ENCODE data around the gene PHLDA3.
"Not testable (repeated sequence)": the region's sequence is repeated elsewhere in the genome, so short reads cannot be mapped to it uniquely, and the experiment has no call there.

The PHLDA3 gene

GRCh38 chr1:201495551-201496295 is 26.7 kb upstream of the PHLDA3 start:
- Histone ChIP-seq H3K4me2 (ENCODE audit: low read depth, low read length, poor library complexity, severe bottlenecking) (no peak overlapping the region), H3K9ac (ENCODE audit: low read length) (no peak overlapping the region), H3K36me3 (ENCODE audit: low read length) (no peaks in the 10 kb centered on the region), H4K20me1 (ENCODE audit: low read depth, low read length) (no peaks in the 10 kb centered on the region), H3F3A (ENCODE audit: insufficient read depth) (no peaks in the 10 kb centered on the region), H2AFZ (ENCODE audit: low read depth, low read length, severe bottlenecking) (no peak overlapping the region), H3K27ac (ENCODE audit: low read depth, low read length) (no peak overlapping the region), H3K9me3 (ENCODE audit: insufficient read depth, low read length) (no peaks in the 10 kb centered on the region), H3K79me2 (ENCODE audit: insufficient read depth, low read length) (no peaks in the 10 kb centered on the region), H3K27me3 (ENCODE audit: low read length) (no peaks in the 10 kb centered on the region), H3K4me3 (ENCODE audit: insufficient read depth, low read length, poor library complexity, severe bottlenecking) (no peak overlapping the region), H3K9me2 (replicated peaks; ENCODE audit: insufficient read depth, low read length) (no peaks in the 10 kb centered on the region)
- TF ChIP-seq EZH2phosphoT487 (conservative IDR thresholded peaks at IDR 0.05; ENCODE audit: low read length), result no peak
- no peak for TF ChIP-seq CTCF (IDR thresholded peaks at IDR 0.05; ENCODE audit: insufficient read depth, low read length, poor library complexity, severe bottlenecking)

GRCh38 chr1:201493757-201494617 is 25.0 kb upstream of the PHLDA3 start:
- Histone ChIP-seq H3K9me3 (ENCODE audit: insufficient read depth, low read length) (no peaks in the 10 kb centered on the region), H3K27me3 (ENCODE audit: low read length) (no peaks in the 10 kb centered on the region), H3K4me3 (ENCODE audit: insufficient read depth, low read length, poor library complexity, severe bottlenecking) (no peak overlapping the region), H4K20me1 (ENCODE audit: low read depth, low read length) (no peaks in the 10 kb centered on the region), H3K9me2 (replicated peaks; ENCODE audit: insufficient read depth, low read length) (no peaks in the 10 kb centered on the region), H3K4me2 (ENCODE audit: low read depth, low read length, poor library complexity, severe bottlenecking) (no peak overlapping the region), H3F3A (ENCODE audit: insufficient read depth) (no peaks in the 10 kb centered on the region), H3K36me3 (ENCODE audit: low read length) (no peaks in the 10 kb centered on the region), H2AFZ (ENCODE audit: low read depth, low read length, severe bottlenecking) (no peak overlapping the region), H3K9ac (ENCODE audit: low read length) (no peak overlapping the region), H3K27ac (ENCODE audit: low read depth, low read length) (no peak overlapping the region), H3K79me2 (ENCODE audit: insufficient read depth, low read length) (no peaks in the 10 kb centered on the region)
- TF ChIP-seq CTCF (IDR thresholded peaks at IDR 0.05; ENCODE audit: insufficient read depth, low read length, poor library complexity, severe bottlenecking), result no peak
- no peak for TF ChIP-seq EZH2phosphoT487 (conservative IDR thresholded peaks at IDR 0.05; ENCODE audit: low read length)

- not testable (repeated sequence) for H3K9me3 ChIP-seq (ENCODE audit: insufficient read depth, low read length); H3K9ac ChIP-seq (ENCODE audit: low read length); H3K9me2 ChIP-seq (replicated peaks; ENCODE audit: insufficient read depth, low read length); H3K27ac ChIP-seq (ENCODE audit: low read depth, low read length); H3K79me2 ChIP-seq (ENCODE audit: insufficient read depth, low read length); H2AFZ ChIP-seq (ENCODE audit: low read depth, low read length, severe bottlenecking); H3K27me3 ChIP-seq (ENCODE audit: low read length); H3K4me2 ChIP-seq (ENCODE audit: low read depth, low read length, poor library complexity, severe bottlenecking); H3K36me3 ChIP-seq (ENCODE audit: low read length); H3K4me3 ChIP-seq (ENCODE audit: insufficient read depth, low read length, poor library complexity, severe bottlenecking); H4K20me1 ChIP-seq (ENCODE audit: low read depth, low read length); H3F3A ChIP-seq (ENCODE audit: insufficient read depth)
These were observed 24.2 kb upstream of the PHLDA3 start for GRCh38 chr1:201493026-201493656.

Data from SU-DHL-6 (cell line).